Measurements from ENCODE around the gene UBL4A. TPM values are rescaled to one million over a fixed set of nuclear protein-coding genes. Genes with fewer than 3 reads are reported as not detected.

Gene UBL4A
- total and polyA plus RNA-seq, 2 donors (not counting 3 experiments of a cell fraction or from before 2014, with no cell fraction given) = 25.3 to 31.4 TPM

GRCh38 chrX:154443992-154444754, 42.2 kb downstream of the UBL4A start, which contains the start of gene FAM50A:
Gene FAM50A (plus strand): TSS chrX:154444141. CDS start chrX:154444236, 95 bp downstream.
- no TSS peak for BruUV-seq (replicated peaks)
- peak; percentile 40 for DNase-seq (ENCODE audit: low read depth, low spot score)
- ChIA-PET POLR2A (no interaction called here), CTCF (interaction anchor here (0.7 to 1.5 kb wide), 4 partner anchors 19 to 83 kb away, joined by 3 to 5 read pairs (median 4); partner anchors contain the start of gene RPL10)
- Histone ChIP-seq H4K20me1 (replicated peaks; ENCODE audit: control insufficient read depth, extremely low read depth, insufficient read depth, low read length) (no peaks in the 10 kb centered on the region), H3K36me3 (ENCODE audit: control insufficient read depth in 2 of 2, extremely low read depth in 1 of 2, insufficient read depth in 2 of 2, low read length in 2 of 2) (peaks cover 4 to 39% of the 10 kb centered on the region in 2 experiments), H2AFZ (ENCODE audit: low read depth, low read length) (peak within 1 kb of the TSS; percentile 26), H3K9me1 (replicated peaks; ENCODE audit: control insufficient read depth, extremely low read depth, insufficient read depth, low read length) (no peaks in the 10 kb centered on the region), H3K27me3 (ENCODE audit: control insufficient read depth in 2 of 2, insufficient read depth in 2 of 2, low read length in 2 of 2) (no peaks in the 10 kb centered on the region), H3K4me2 (ENCODE audit: insufficient read depth, low read length) (peak within 1 kb of the TSS; percentile 74), H3K27ac (ENCODE audit: insufficient read depth, low read depth, low read length) (peak within 1 kb of the TSS; percentile 63), H3K9me3 (replicated peaks; ENCODE audit: control insufficient read depth, insufficient read depth, low read length) (no peaks in the 10 kb centered on the region), H3K79me2 (ENCODE audit: control insufficient read depth, insufficient read depth, low read length) (peaks cover 45% of the 10 kb centered on the region), H3K4me3 (replicated peaks in 1 of 3; ENCODE audit: insufficient read depth in 1 of 3, low read depth in 1 of 3, low read length in 3 of 3) (peak within 1 kb of the TSS; percentile 35 to 69 (median 50)), H3K9ac (replicated peaks; ENCODE audit: extremely low read depth, insufficient read depth, low read length) (peak within 1 kb of the TSS; percentile 84), H3K4me1 (ENCODE audit: control insufficient read depth, extremely low read depth, insufficient read depth, low read length) (peaks cover 8% of the 10 kb centered on the region)
- TF ChIP-seq POLR2A (IDR thresholded peaks at IDR 0.05; ENCODE audit: low read depth, low read length) = no peak
- no peak for TF ChIP-seq FOS (IDR thresholded peaks at IDR 0.05; ENCODE audit: borderline replicate concordance, insufficient read depth, low read length)
- TF ChIP-seq MAX (IDR thresholded peaks at IDR 0.05; ENCODE audit: insufficient read depth, insufficient read length) = no peak
- TF ChIP-seq, protein P1, sequence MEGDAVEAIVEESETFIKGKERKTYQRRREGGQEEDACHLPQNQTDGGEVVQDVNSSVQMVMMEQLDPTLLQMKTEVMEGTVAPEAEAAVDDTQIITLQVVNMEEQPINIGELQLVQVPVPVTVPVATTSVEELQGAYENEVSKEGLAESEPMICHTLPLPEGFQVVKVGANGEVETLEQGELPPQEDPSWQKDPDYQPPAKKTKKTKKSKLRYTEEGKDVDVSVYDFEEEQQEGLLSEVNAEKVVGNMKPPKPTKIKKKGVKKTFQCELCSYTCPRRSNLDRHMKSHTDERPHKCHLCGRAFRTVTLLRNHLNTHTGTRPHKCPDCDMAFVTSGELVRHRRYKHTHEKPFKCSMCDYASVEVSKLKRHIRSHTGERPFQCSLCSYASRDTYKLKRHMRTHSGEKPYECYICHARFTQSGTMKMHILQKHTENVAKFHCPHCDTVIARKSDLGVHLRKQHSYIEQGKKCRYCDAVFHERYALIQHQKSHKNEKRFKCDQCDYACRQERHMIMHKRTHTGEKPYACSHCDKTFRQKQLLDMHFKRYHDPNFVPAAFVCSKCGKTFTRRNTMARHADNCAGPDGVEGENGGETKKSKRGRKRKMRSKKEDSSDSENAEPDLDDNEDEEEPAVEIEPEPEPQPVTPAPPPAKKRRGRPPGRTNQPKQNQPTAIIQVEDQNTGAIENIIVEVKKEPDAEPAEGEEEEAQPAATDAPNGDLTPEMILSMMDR (IDR thresholded peaks at IDR 0.05; ENCODE audit: extremely low read depth in 1 of 2, insufficient read depth in 1 of 2, low read depth in 1 of 2, low read length in 2 of 2) = no peak
- TF ChIP-seq EZH2 (IDR thresholded peaks at IDR 0.05; ENCODE audit: borderline replicate concordance, low read depth, low read length, severe bottlenecking) = no peak
- no peak for TF ChIP-seq JUN (IDR thresholded peaks at IDR 0.05; ENCODE audit: borderline replicate concordance, insufficient read depth, insufficient read length, low read depth)
- TF ChIP-seq POLR2AphosphoS5 (IDR thresholded peaks at IDR 0.05; ENCODE audit: insufficient read depth, low read depth, low read length) = peak; percentile 44
- intact Hi-C loops (cut with micrococcal nuclease) = loop anchor here (5.0 kb wide), 2 partner anchors 33 to 37 kb away; partner anchors contain the start of genes DNASE1L1 and LAGE3
- peak; percentile 54 for FAIRE-seq
- dilution Hi-C loops (cut with MboI; ENCODE audit: extremely low pct_ligation_motif_present, low sequenced_read_pairs) = no loop called here
